Stomach smooth muscle (tissue), 2 donors: ENCODE measurements around the gene SYNPR.

Experiments
- H3K27ac ChIP-seq: one replicate; pipeline ENCODE4 v1.7.0; 2013; ENCODE audit warnings: mild to moderate bottlenecking, low read length, inconsistent platforms
- H3K27me3 ChIP-seq, 2 donors: one replicate each; pipeline ENCODE4 v1.7.0; 2013; ENCODE audit warnings: low read length in 2 of 2; ENCODE audit not compliant: insufficient read depth in 2 of 2, control insufficient read depth in 1 of 2
- H3K36me3 ChIP-seq, 2 donors: one replicate each; pipeline ENCODE4 v1.7.0; 2013; ENCODE audit warnings: low read length in 2 of 2; ENCODE audit not compliant: control insufficient read depth in 2 of 2, insufficient read depth in 2 of 2
- H3K4me1 ChIP-seq: one replicate; pipeline ENCODE4 v1.7.0; 2013; ENCODE audit warnings: low read length; ENCODE audit not compliant: control insufficient read depth, insufficient read depth
- H3K4me3 ChIP-seq, 2 donors: one replicate each; pipeline ENCODE4 v1.7.0; 2013; ENCODE audit warnings: low read length in 2 of 2
- H3K9ac ChIP-seq, 2 donors: one replicate each; pipeline ENCODE4 v1.7.0; 2013; ENCODE audit warnings: low read length in 2 of 2, mild to moderate bottlenecking in 1 of 2
- H3K9me3 ChIP-seq, 2 donors: one replicate each; pipeline ENCODE4 v1.7.0; 2013; ENCODE audit warnings: low read length in 2 of 2; ENCODE audit not compliant: control insufficient read depth in 2 of 2
- donor health status: healthy.
- donor health status: Pancreatic carcinoma.

The SYNPR gene

DNA sequence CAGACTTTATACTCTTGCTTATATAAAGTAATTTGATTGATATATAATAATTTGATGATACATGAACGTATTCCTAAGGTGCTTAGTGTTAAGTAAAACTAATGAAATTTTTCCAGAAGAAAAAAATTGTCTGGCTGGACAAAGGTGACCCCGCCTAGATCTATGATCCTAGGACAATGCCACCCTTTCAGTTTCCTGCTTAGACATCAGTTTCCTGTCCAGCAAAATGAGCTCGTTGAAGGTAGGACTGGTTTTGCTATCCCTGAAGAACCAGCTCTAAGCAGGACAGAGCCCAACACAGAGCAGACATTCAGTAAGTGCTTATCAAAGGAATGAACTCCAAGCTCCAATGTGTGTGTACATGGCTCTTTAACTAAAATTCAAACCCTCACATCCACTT lies 293.6 kb downstream of the SYNPR start:
- Histone ChIP-seq H3K36me3 (no peaks in the 10 kb centered on the region), H3K4me3 (no peak overlapping the region), H3K9me3 (no peaks in the 10 kb centered on the region), H3K9ac (no peak overlapping the region), H3K4me1 (no peaks in the 10 kb centered on the region), H3K27ac (no peak overlapping the region), H3K27me3 (no peaks in the 10 kb centered on the region)

DNA sequence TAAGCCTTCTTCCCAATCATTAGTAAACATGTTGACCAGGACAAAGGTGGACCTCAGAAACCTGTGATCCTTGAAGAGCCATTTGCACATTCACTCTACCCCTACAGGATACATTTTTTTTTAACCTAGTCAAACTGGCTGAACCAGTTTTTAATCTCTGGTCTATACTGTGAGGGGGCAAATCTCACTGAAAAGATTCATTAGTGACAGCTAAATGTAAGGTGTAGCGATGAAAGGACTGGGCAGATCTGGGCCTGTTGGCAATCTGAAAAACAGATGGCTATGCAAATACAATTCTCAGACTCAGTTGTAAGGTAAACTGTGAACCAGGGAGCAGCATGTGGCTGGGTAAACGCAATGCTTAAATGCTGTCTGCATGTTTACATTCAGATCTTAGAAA lies 298.7 kb downstream of the SYNPR start:
- Histone ChIP-seq H3K9ac (no peak overlapping the region), H3K4me1 (no peaks in the 10 kb centered on the region), H3K9me3 (no peaks in the 10 kb centered on the region), H3K27me3 (no peaks in the 10 kb centered on the region), H3K36me3 (no peaks in the 10 kb centered on the region), H3K27ac (no peak overlapping the region), H3K4me3 (no peak overlapping the region)

DNA sequence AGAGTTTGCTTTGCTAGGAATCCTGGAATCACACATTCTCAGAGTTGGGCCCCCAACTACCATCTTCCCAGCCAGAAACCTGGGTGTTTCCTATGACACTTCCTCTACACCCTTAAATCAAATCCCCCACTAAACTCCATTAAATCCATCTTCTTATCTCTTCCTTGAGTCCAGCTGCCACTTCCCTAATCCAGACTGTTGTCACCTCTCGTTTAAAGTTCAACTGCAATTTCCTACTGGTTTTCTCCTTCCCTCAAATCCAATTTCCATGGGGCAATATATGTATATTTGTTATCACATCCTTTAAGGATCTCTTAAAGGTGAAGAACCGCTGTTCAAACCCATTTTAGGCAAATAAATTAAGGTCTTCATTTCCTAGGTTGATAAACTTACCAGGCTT lies 300.8 kb downstream of the SYNPR start:
- H3K27me3 ChIP-seq, result no peaks in the 10 kb centered on the region
- H3K4me1 ChIP-seq, result no peaks in the 10 kb centered on the region
- no peak overlapping the region for H3K27ac ChIP-seq
- no peak overlapping the region for H3K9ac ChIP-seq
- H3K4me3 ChIP-seq, result no peak overlapping the region
- H3K9me3 ChIP-seq, result no peaks in the 10 kb centered on the region
- H3K36me3 ChIP-seq, result no peaks in the 10 kb centered on the region

DNA sequence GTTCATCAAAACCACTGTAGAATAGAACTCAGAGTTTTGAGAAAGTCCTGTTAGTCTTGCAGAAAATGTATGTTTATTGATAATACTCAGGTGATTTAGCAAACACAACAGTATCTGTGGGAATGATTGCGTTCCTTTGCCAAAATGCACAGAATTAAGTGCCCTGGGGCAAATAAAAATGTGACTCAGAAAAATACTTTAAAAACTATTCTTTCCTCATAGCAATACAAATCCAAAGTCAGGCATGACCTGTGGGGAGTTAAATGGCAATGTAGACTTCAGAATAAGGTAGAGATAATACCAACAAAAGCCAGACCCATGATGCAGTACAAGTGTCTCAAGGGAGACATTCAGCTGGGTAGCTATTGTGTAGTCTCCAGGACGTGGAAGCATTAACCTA lies 302.0 kb downstream of the SYNPR start:
- no peak overlapping the region for H3K9ac ChIP-seq
- H3K27ac ChIP-seq, result no peak overlapping the region
- no peak overlapping the region for H3K4me3 ChIP-seq
- H3K27me3 ChIP-seq, result no peaks in the 10 kb centered on the region
- H3K9me3 ChIP-seq, result no peaks in the 10 kb centered on the region
- H3K4me1 ChIP-seq, result no peaks in the 10 kb centered on the region
- H3K36me3 ChIP-seq, result no peaks in the 10 kb centered on the region

DNA sequence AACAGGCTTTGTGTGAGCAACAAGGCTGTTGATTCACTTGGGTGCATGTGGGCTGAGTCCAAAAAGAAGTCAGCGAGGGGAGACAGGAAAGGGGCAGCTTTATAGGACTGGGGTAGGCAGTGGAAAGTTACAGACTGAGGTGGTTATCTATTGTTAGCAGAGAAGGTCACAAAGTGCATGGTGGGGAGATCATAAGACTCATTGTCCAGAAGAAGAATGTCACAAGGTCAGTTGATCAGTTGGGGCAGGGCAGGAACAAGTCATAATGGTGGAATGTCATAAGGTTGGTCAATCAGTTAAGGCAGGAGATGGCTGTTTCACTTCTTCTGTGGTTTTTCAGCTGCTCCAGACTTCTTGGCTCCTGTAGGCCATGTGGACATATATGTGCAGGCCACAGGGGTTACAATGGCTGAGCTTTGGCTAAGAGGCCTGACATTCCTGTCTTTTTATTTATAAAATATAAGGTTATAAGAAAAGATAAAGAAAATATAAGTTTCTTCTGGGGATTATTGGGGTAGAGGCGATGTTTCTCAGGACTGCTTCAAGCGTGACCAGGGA lies 304.9 kb downstream of the SYNPR start:
- no peak overlapping the region for H3K27ac ChIP-seq
- H3K4me3 ChIP-seq, result no peak overlapping the region
- no peaks in the 10 kb centered on the region for H3K9me3 ChIP-seq
- no peak overlapping the region for H3K9ac ChIP-seq
- H3K36me3 ChIP-seq, result no peaks in the 10 kb centered on the region
- H3K27me3 ChIP-seq, result no peaks in the 10 kb centered on the region
- no peaks in the 10 kb centered on the region for H3K4me1 ChIP-seq

DNA sequence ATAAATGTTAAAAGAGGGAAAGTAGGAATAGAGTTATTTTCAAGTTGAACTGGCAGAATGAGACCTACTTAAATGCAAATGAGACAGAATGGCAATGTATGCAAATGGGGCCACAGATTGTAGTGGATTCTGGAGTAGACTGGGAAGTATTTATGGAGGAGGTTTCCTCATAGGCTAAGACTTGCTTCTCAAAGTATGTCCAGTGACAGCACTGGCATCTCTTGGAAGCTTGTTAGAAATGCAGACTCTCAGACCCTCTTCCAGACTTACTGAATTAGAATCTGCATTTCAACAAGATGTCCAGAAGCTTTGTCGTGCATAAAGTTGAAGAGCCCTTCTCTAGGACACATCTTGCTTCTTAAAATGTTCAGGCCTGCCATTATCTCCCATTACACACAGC lies 306.6 kb downstream of the SYNPR start:
- no peaks in the 10 kb centered on the region for H3K27me3 ChIP-seq
- H3K4me3 ChIP-seq, result no peak overlapping the region
- H3K9me3 ChIP-seq, result peaks cover 0 to 5% of the 10 kb centered on the region in 2 donors
- H3K36me3 ChIP-seq, result no peaks in the 10 kb centered on the region
- H3K27ac ChIP-seq, result no peak overlapping the region
- no peak overlapping the region for H3K9ac ChIP-seq
- H3K4me1 ChIP-seq, result no peaks in the 10 kb centered on the region

DNA sequence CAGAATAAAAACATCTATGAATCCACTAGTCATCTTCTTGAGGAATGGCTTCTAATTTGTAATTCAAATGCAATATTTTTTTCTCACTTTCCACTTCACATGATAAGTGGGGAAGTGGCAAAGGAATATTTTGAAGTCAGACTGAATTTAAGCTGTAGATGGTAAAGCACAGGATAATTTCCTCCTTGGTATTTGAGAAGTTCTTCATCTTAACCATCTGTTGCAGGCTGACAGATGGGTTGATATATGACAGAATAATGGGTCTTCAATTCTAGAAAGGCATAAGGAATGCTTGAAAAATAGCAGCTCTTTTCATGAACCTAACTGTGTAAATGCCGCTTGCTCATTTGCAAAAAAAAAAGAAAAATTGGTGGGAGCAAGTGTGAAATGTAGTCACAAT lies 307.8 kb downstream of the SYNPR start:
- Histone ChIP-seq H3K9me3 (peaks cover 0 to 5% of the 10 kb centered on the region in 2 donors), H3K27me3 (no peaks in the 10 kb centered on the region), H3K4me3 (no peak overlapping the region)

DNA sequence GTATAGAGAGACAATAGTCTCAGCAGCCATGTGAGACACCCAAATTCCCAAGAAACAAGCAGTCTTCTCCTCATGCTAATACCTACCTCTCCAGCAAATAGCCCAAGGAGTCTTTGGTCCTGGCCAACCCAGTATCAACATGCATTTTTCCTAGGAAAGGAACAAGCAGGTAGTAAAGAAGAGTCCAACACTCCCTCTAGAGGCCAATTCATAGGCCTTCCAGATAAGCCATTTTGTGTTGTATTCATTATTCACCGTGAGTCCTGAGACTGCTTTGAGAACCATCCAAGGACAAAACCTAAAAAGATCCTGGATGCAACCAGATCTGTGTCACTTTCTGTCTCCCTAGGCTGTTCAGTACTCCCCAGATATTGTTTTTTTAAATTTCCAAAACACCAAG lies 310.8 kb downstream of the SYNPR start:
- Histone ChIP-seq H3K36me3 (no peaks in the 10 kb centered on the region), H3K4me1 (no peaks in the 10 kb centered on the region), H3K27me3 (no peaks in the 10 kb centered on the region), H3K27ac (no peak overlapping the region), H3K9me3 (peaks cover 0 to 5% of the 10 kb centered on the region in 2 donors), H3K4me3 (no peak overlapping the region), H3K9ac (no peak overlapping the region)

More for the DNA sequence above, 307.8 kb downstream of the SYNPR start:
- H3K27ac ChIP-seq, result no peak overlapping the region
- no peaks in the 10 kb centered on the region for H3K4me1 ChIP-seq
- H3K36me3 ChIP-seq, result no peaks in the 10 kb centered on the region
- no peak overlapping the region for H3K9ac ChIP-seq

DNA sequence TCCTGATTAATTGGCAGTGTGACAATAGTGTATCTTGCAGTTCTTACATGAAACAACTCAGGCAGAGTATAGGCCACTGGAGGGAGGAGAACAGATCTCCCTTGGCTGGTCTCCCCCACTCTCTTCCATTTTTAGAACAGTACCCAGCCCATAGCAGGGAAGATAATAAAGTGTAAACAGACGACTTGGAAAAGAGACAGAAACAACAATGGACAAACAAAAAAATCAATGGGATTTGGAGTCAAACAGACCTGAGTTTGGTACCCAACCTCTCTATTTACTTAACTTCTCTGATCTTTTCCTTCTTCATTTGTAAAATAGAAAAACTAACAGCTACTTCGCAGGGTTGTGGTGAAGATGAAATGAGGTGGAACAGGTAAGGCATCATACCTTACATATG lies 315.7 kb downstream of the SYNPR start:
- H3K4me3 ChIP-seq, result no peak overlapping the region
- H3K36me3 ChIP-seq, result no peaks in the 10 kb centered on the region
- H3K9me3 ChIP-seq, result peaks cover 0 to 3% of the 10 kb centered on the region in 2 donors
- no peak overlapping the region for H3K9ac ChIP-seq
- no peak overlapping the region for H3K27ac ChIP-seq
- H3K27me3 ChIP-seq, result no peaks in the 10 kb centered on the region
- H3K4me1 ChIP-seq, result no peaks in the 10 kb centered on the region

DNA sequence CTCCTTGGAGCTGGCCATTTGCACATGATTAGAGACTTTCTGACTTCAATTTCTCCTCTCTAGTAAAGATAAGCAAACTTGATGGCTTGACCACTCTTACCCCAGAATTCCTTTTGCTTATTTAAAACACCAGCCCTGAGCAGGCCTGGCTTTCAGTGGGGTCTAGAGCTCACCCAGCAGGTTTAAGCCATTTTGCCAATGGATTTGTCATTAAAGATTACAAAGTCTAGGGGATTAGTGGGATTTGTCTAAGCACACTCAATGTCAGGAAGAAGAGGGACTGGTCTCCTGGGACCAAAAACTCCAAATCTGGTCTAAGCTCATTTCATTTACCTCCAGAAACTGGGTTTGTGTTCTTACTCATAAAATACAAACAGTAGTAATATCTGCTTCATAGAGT lies 317.1 kb downstream of the SYNPR start:
- no peak overlapping the region for H3K4me3 ChIP-seq
- H3K27ac ChIP-seq, result no peak overlapping the region
- no peak overlapping the region for H3K9ac ChIP-seq
- H3K4me1 ChIP-seq, result no peaks in the 10 kb centered on the region
- no peaks in the 10 kb centered on the region for H3K36me3 ChIP-seq
- H3K27me3 ChIP-seq, result no peaks in the 10 kb centered on the region
- H3K9me3 ChIP-seq, result no peaks in the 10 kb centered on the region

DNA sequence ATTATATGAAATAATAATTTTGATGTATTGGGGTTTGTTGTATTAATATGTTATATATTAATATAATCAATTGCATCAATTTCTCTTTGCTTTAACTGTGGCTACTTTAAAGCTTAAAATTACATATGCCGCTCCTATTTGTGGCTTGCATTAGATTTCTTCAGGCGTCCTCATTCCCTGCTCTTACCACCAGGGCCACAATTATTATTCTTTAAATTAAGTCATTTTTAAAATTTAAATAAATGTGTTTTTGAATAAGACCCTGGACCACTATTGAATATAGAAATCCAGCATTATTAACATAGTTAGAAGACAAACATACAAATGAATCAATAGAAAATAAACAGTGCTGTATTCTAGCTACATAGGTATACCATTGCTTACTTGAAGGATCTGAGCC lies 318.9 kb downstream of the SYNPR start:
- Histone ChIP-seq H3K27ac (no peak overlapping the region), H3K9me3 (no peaks in the 10 kb centered on the region), H3K27me3 (no peaks in the 10 kb centered on the region), H3K4me1 (no peaks in the 10 kb centered on the region), H3K4me3 (no peak overlapping the region), H3K9ac (no peak overlapping the region), H3K36me3 (no peaks in the 10 kb centered on the region)
